B cell (primary cell): ENCODE measurements around the gene COQ4. TPM values are rescaled to one million over a fixed set of nuclear protein-coding genes. Genes with fewer than 3 reads are reported as not detected.

Source experiments
- ATAC-seq: fragments of 200-7000 bp; cut with Tn5 transposase; one replicate; pipeline ENCODE4 v1.10.0; 2021; ENCODE audit warnings: low read depth, mild to moderate bottlenecking, moderate number of reproducible peaks, moderate library complexity
- CTCF ChIA-PET: fragments of 350-600 bp; sonication (Branson Sonifier 250); formaldehyde crosslinking; loops from one replicate; lab custom pipeline; 2021; ENCODE audit warnings: antibody characterized with exemption, inconsistent platforms; lab: Charles Lee
- POLR2A ChIA-PET: fragments of 350-600 bp; sonication (Branson Sonifier 250); formaldehyde crosslinking; loops from one replicate; lab custom pipeline; 2021; ENCODE audit warnings: antibody characterized with exemption; lab: Charles Lee
- DNase-seq: peaks from one replicate; pipeline ENCODE4 v3.0.0; 2013
- H2AFZ ChIP-seq: 2 replicates; pipeline ENCODE4 v1.6.1; 2012; ENCODE audit warnings: mild to moderate bottlenecking, low read depth, low read length; ENCODE audit not compliant: insufficient read depth, poor library complexity, severe bottlenecking
- H3K27ac ChIP-seq, 2 donors: 1 replicate in 1 of 2; 2 replicates in 1 of 2; pipeline ENCODE4 v1.5.1; 2012 to 2013; ENCODE audit warnings: low read length in 2 of 2, mild to moderate bottlenecking in 2 of 2, moderate library complexity in 1 of 2
- H3K27me3 ChIP-seq, 4 experiments: fragments of 200-600 bp in 1 of 4; sonication (generic) in 1 of 4; replicated peaks in 1 of 4; 1 replicate in 2 of 4; 2 replicates in 2 of 4; pipeline versions ENCODE4 v1.6.1 to v1.7.0; 2013 to 2016; ENCODE audit warnings: low read length in 3 of 4, mild to moderate bottlenecking in 2 of 4, mixed read lengths in 1 of 4, moderate library complexity in 1 of 4; ENCODE audit not compliant: insufficient read depth in 4 of 4, control insufficient read depth in 3 of 4; ENCODE audit errors: control extremely low read depth in 1 of 4
- H3K36me3 ChIP-seq, 2 experiments: replicated peaks in 1 of 2; 1 replicate in 1 of 2; 2 replicates in 1 of 2; pipeline versions ENCODE4 v1.6.1 to v1.7.1; 2013; ENCODE audit warnings: low read length in 1 of 2; ENCODE audit not compliant: insufficient read depth in 2 of 2, control insufficient read depth in 1 of 2; ENCODE audit errors: control extremely low read depth in 1 of 2, extremely low read depth in 1 of 2
- H3K4me1 ChIP-seq, 2 donors: fragments of 200-600 bp in 1 of 2; sonication (generic) in 1 of 2; 1 replicate in 1 of 2; 2 replicates in 1 of 2; pipeline versions ENCODE4 v1.5.1 to v1.6.1; 2013 to 2017; ENCODE audit warnings: low read length in 2 of 2; ENCODE audit not compliant: control insufficient read depth in 2 of 2, insufficient read depth in 2 of 2
- H3K4me2 ChIP-seq: replicated peaks from 2 replicates; pipeline ENCODE3; 2012; ENCODE audit warnings: mild to moderate bottlenecking, low read depth, low read length; ENCODE audit not compliant: poor library complexity, severe bottlenecking
- H3K4me3 ChIP-seq, 5 experiments: fragments of 200-600 bp in 1 of 5; sonication (generic) in 1 of 5; 1 replicate in 3 of 5; 2 replicates in 2 of 5; pipeline versions ENCODE4 v1.5.1 to v1.7.0; 2011 to 2016; ENCODE audit warnings: low read length in 4 of 5, mild to moderate bottlenecking in 4 of 5, low read depth in 2 of 5, control low read depth in 1 of 5, moderate library complexity in 1 of 5; ENCODE audit not compliant: insufficient read depth in 1 of 5; ENCODE audit errors: control extremely low read depth in 1 of 5, extremely low read depth in 1 of 5
- H3K79me2 ChIP-seq: fragments of 200-600 bp; sonication (generic); one replicate; pipeline ENCODE4 v1.6.0; 2016; ENCODE audit warnings: low read length; ENCODE audit not compliant: control insufficient read depth, insufficient read depth
- H3K9ac ChIP-seq: fragments of 200-600 bp; sonication (generic); 2 replicates; pipeline ENCODE4 v1.6.1; 2017; ENCODE audit warnings: mild to moderate bottlenecking, low read length, moderate library complexity
- H3K9me3 ChIP-seq, 3 donors: one replicate each; pipeline versions ENCODE4 v1.6.1 to v1.7.1; 2013; ENCODE audit warnings: low read length in 2 of 3; ENCODE audit not compliant: control insufficient read depth in 2 of 3, insufficient read depth in 1 of 3; ENCODE audit errors: control extremely low read depth in 1 of 3
- H4K20me1 ChIP-seq: 2 replicates; pipeline ENCODE4 v1.6.0; 2012; ENCODE audit warnings: mild to moderate bottlenecking, low read length; ENCODE audit not compliant: insufficient read depth, control insufficient read depth, poor library complexity, severe bottlenecking
- H3K27ac Mint-ChIP-seq: one replicate; pipeline ENCODE4 v1.8.0; 2021; ENCODE audit warnings: mixed read lengths
- H3K27me3 Mint-ChIP-seq: one replicate; pipeline ENCODE4 v1.8.0; 2021; ENCODE audit warnings: mixed read lengths
- H3K4me1 Mint-ChIP-seq: one replicate; pipeline ENCODE4 v1.8.0; 2021; ENCODE audit warnings: mixed read lengths
- H3K4me3 Mint-ChIP-seq: one replicate; pipeline ENCODE4 v1.8.0; 2021; ENCODE audit warnings: mixed read lengths
- H3K9me3 Mint-ChIP-seq: one replicate; pipeline ENCODE4 v1.8.0; 2022; ENCODE audit warnings: mixed read lengths; ENCODE audit not compliant: insufficient read depth
- EZH2 ChIP-seq: IDR thresholded peaks from 2 replicates; pipeline ENCODE4 v1.6.1; 2012; ENCODE audit warnings: borderline replicate concordance, low read depth, mild to moderate bottlenecking, moderate library complexity, low read length; ENCODE audit not compliant: insufficient read depth, poor library complexity, severe bottlenecking
- WGBS: methylation state at CpG from one replicate; pipeline ENCODE4 v1.1.5; 2013; ENCODE audit warnings: missing lambda C conversion rate; ENCODE audit not compliant: insufficient coverage; 5-methylcytosine and 5-hydroxymethylcytosine counted together
- intact Hi-C: fragments of 100-400 bp; cut with micrococcal nuclease; formaldehyde crosslinking; loops from one replicate; pipeline ENCODE4 v1.10.0; 2022
- polyA plus RNA-seq: library from polyadenylated mRNA; depleted of rRNA; stranded (reverse); fragments of >200 nt; gene quantifications from 2 replicates; pipeline ENCODE4 v1.2.3, GENCODE V29; 2012
- total RNA-seq, 2 donors: library from RNA; stranded (reverse); fragments of 120-200 nt in 1 of 2; gene quantifications; 1 replicate in 1 of 2; 2 replicates in 1 of 2; pipeline versions ENCODE4 v1.2.3 to v1.2.4, GENCODE V29; 2013 to 2022
- TF ChIP-seq, protein P1 (sequence below): fragments of 200-600 bp; IDR thresholded peaks from one replicate; pipeline ENCODE4 v1.8.0; 2022; ENCODE audit warnings: antibody characterized with exemption, mild to moderate bottlenecking

COQ4 gene
- total and polyA plus RNA-seq, 2 donors (not counting 1 experiment from before 2014, with no cell fraction given) = 54.9 to 62.8 TPM

- Histone ChIP-seq H3K9me3 (no peaks in the 10 kb centered on the region), H2AFZ (no peak overlapping the region), H3K27me3 (no peaks in the 10 kb centered on the region), H3K9ac (no peak overlapping the region), H3K36me3 (peaks cover 0 to 16% of the 10 kb centered on the region in 2 experiments), H3K4me3 (no peak overlapping the region), H4K20me1 (no peaks in the 10 kb centered on the region), H3K27ac (no peak overlapping the region), H3K4me1 (peaks cover 0 to 9% of the 10 kb centered on the region in 2 donors), H3K79me2 (no peaks in the 10 kb centered on the region), H3K4me2 (no peak overlapping the region)
- TF ChIP-seq, protein P1, sequence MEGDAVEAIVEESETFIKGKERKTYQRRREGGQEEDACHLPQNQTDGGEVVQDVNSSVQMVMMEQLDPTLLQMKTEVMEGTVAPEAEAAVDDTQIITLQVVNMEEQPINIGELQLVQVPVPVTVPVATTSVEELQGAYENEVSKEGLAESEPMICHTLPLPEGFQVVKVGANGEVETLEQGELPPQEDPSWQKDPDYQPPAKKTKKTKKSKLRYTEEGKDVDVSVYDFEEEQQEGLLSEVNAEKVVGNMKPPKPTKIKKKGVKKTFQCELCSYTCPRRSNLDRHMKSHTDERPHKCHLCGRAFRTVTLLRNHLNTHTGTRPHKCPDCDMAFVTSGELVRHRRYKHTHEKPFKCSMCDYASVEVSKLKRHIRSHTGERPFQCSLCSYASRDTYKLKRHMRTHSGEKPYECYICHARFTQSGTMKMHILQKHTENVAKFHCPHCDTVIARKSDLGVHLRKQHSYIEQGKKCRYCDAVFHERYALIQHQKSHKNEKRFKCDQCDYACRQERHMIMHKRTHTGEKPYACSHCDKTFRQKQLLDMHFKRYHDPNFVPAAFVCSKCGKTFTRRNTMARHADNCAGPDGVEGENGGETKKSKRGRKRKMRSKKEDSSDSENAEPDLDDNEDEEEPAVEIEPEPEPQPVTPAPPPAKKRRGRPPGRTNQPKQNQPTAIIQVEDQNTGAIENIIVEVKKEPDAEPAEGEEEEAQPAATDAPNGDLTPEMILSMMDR = no peak
- no peak for TF ChIP-seq EZH2
- H3K27ac Mint-ChIP-seq = no peak overlapping the region
- DNase-seq (peak; percentile 32), ATAC-seq (no peak)
- no peaks in the 10 kb centered on the region for H3K27me3 Mint-ChIP-seq
- CTCF ChIA-PET = no interaction called here
- peaks cover 6% of the 10 kb centered on the region for H3K4me1 Mint-ChIP-seq
- 71% methylated on average over 11 of the region's 12 CpGs for WGBS
- no peaks in the 10 kb centered on the region for H3K9me3 Mint-ChIP-seq
- intact Hi-C loops = no loop called here
- POLR2A ChIA-PET = no interaction called here
- no peak overlapping the region for H3K4me3 Mint-ChIP-seq
These were observed 37.4 kb upstream of the COQ4 start for GRCh38 chr9:128285033-128285784.

- no peak overlapping the region for H2AFZ ChIP-seq
- H3K79me2 ChIP-seq = no peaks in the 10 kb centered on the region
- no peak for DNase-seq
- H3K4me1 ChIP-seq = peaks cover 0 to 9% of the 10 kb centered on the region in 2 donors
- Mint-ChIP-seq H3K4me3 (no peak overlapping the region), H3K4me1 (peaks cover 6% of the 10 kb centered on the region), H3K27me3 (no peaks in the 10 kb centered on the region), H3K27ac (no peak overlapping the region), H3K9me3 (no peaks in the 10 kb centered on the region)
- H3K4me3 ChIP-seq = no peak overlapping the region
- no peak overlapping the region for H3K4me2 ChIP-seq
- ChIA-PET CTCF (no interaction called here), POLR2A (no interaction called here)
- no peak overlapping the region for H3K27ac ChIP-seq
- no peak overlapping the region for H3K9ac ChIP-seq
- H3K27me3 ChIP-seq = no peaks in the 10 kb centered on the region
- no peak for ATAC-seq
- H4K20me1 ChIP-seq = no peaks in the 10 kb centered on the region
- H3K9me3 ChIP-seq = no peaks in the 10 kb centered on the region
- no peak for TF ChIP-seq EZH2
- TF ChIP-seq, protein P1 = no peak
- 92% methylated on average over 6 of the region's 6 CpGs for WGBS
- H3K36me3 ChIP-seq = peaks cover 0 to 16% of the 10 kb centered on the region in 2 experiments
- intact Hi-C loops = no loop called here
These were observed 36.2 kb upstream of the COQ4 start for GRCh38 chr9:128286440-128286839.
